Stomach (tissue), 9 donors: ENCODE measurements around the gene CDH2. TPM values are rescaled to one million over a fixed set of nuclear protein-coding genes. Genes with fewer than 3 reads are reported as not detected.

Source experiments
- DNase-seq, 2 donors: peaks; one replicate each; pipeline versions ENCODE4 v3.0.0 to v3.0.0-alpha.2; 2013 to 2019
- H3K27ac ChIP-seq, 5 donors: fragments of 200-600 bp in 4 of 5; sonication (generic) in 4 of 5; one replicate each; pipeline ENCODE4 v1.5.1; 2013 to 2019; ENCODE audit warnings: mild to moderate bottlenecking in 1 of 5, moderate library complexity in 1 of 5
- H3K27me3 ChIP-seq, 3 donors: fragments of 200-600 bp; sonication (generic); one replicate each; pipeline ENCODE4 v1.5.1; 2017 to 2019; ENCODE audit warnings: mixed run types in 1 of 3
- H3K36me3 ChIP-seq, 4 donors: fragments of 200-600 bp; sonication (generic); 1 replicate in 3 of 4; 2 replicates in 1 of 4; pipeline ENCODE4 v1.5.1; 2016 to 2019
- H3K4me1 ChIP-seq, 4 donors: fragments of 200-600 bp; sonication (generic); one replicate each; pipeline ENCODE4 v1.5.1; 2016 to 2019
- H3K4me3 ChIP-seq, 4 donors: fragments of 200-600 bp; sonication (generic) in 3 of 4; one replicate each; pipeline ENCODE4 v1.5.1; 2016 to 2019; ENCODE audit warnings: mild to moderate bottlenecking in 1 of 4
- H3K9me3 ChIP-seq, 4 donors: fragments of 200-600 bp; sonication (generic); one replicate each; pipeline ENCODE4 v1.5.1; 2016 to 2019
- EP300 ChIP-seq: sonication (generic); formaldehyde crosslinking; IDR thresholded peaks from one replicate; pipeline ENCODE4 v1.6.1; 2017; ENCODE audit warnings: antibody characterized with exemption
- POLR2A ChIP-seq, 4 donors: fragments of 450-650 bp; IDR thresholded peaks; one replicate each; pipeline ENCODE4 v1.6.1; 2016; ENCODE audit warnings: antibody characterized with exemption in 4 of 4, control low read depth in 2 of 4, mild to moderate bottlenecking in 1 of 4, moderate library complexity in 1 of 4
- POLR2AphosphoS5 ChIP-seq, 3 donors: sonication (generic); formaldehyde crosslinking; IDR thresholded peaks; one replicate each; pipeline ENCODE4 v1.6.1; 2016; ENCODE audit warnings: antibody characterized with exemption in 3 of 3
- WGBS, 5 donors: extraction: QIAGEN DNeasy Blood & Tissue Kit in 3 of 5; methylation state at CpG; one replicate each; pipeline versions ENCODE4 v1.1.5 to v1.1.7; 2013 to 2018; 5-methylcytosine and 5-hydroxymethylcytosine counted together
- intact Hi-C: fragments of 100-400 bp; cut with DNase I; formaldehyde crosslinking; loops from one replicate; pipeline ENCODE4 v1.15.1; 2023; ENCODE audit warnings: low total_unique reads
- polyA plus RNA-seq, 3 donors: library from polyadenylated mRNA; stranded (reverse); fragments of 200-250 nt; gene quantifications; one replicate each; pipeline ENCODE4 v1.2.3, GENCODE V29; 2013
- total RNA-seq, 5 donors: library from RNA; depleted of rRNA; stranded (reverse); fragments of >200 nt; gene quantifications; one replicate each; pipeline versions ENCODE4 v1.1.0 to v1.2.3, GENCODE V29; 2014 to 2016
- TF ChIP-seq, protein P1 (sequence below), 7 experiments: fragments of 450-650 bp in 4 of 7; fragments of 200-600 bp in 3 of 7; sonication (generic) in 3 of 7; IDR thresholded peaks; one replicate each; pipeline ENCODE4 v1.5.1; 2016 to 2019; ENCODE audit warnings: antibody characterized with exemption in 7 of 7, control low read depth in 2 of 7, mild to moderate bottlenecking in 1 of 7
- donor health status: healthy with polysubstance abuse.
- donor health status: Bipolar disorder and iron deficiency.
- donor health status: healthy.

The CDH2 gene
- total and polyA plus RNA-seq, 8 donors = 0.58 to 21.9 (median 5.7) TPM

- no peak overlapping the region for H3K4me3 ChIP-seq
- WGBS, 5 donors = 83 to 94% (median 91%) methylated on average over 3 of the region's 3 CpGs
- H3K4me1 ChIP-seq = peaks cover 0 to 9% (median 2%) of the 10 kb centered on the region in 4 donors
- intact Hi-C loops = no loop called here
- no peak for TF ChIP-seq POLR2A (IDR thresholded peaks at IDR 0.05)
- TF ChIP-seq, protein P1, sequence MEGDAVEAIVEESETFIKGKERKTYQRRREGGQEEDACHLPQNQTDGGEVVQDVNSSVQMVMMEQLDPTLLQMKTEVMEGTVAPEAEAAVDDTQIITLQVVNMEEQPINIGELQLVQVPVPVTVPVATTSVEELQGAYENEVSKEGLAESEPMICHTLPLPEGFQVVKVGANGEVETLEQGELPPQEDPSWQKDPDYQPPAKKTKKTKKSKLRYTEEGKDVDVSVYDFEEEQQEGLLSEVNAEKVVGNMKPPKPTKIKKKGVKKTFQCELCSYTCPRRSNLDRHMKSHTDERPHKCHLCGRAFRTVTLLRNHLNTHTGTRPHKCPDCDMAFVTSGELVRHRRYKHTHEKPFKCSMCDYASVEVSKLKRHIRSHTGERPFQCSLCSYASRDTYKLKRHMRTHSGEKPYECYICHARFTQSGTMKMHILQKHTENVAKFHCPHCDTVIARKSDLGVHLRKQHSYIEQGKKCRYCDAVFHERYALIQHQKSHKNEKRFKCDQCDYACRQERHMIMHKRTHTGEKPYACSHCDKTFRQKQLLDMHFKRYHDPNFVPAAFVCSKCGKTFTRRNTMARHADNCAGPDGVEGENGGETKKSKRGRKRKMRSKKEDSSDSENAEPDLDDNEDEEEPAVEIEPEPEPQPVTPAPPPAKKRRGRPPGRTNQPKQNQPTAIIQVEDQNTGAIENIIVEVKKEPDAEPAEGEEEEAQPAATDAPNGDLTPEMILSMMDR (IDR thresholded peaks at IDR 0.05) = no peak
- no peak for TF ChIP-seq POLR2AphosphoS5 (IDR thresholded peaks at IDR 0.05)
- TF ChIP-seq EP300 = no peak
- no peak overlapping the region for H3K27ac ChIP-seq
- no peaks in the 10 kb centered on the region for H3K27me3 ChIP-seq
- no peak for DNase-seq
- no peaks in the 10 kb centered on the region for H3K9me3 ChIP-seq
- H3K36me3 ChIP-seq = no peaks in the 10 kb centered on the region
These were observed 48.3 kb downstream of the CDH2 start for GRCh38 chr18:28128659-28128980.

DNA sequence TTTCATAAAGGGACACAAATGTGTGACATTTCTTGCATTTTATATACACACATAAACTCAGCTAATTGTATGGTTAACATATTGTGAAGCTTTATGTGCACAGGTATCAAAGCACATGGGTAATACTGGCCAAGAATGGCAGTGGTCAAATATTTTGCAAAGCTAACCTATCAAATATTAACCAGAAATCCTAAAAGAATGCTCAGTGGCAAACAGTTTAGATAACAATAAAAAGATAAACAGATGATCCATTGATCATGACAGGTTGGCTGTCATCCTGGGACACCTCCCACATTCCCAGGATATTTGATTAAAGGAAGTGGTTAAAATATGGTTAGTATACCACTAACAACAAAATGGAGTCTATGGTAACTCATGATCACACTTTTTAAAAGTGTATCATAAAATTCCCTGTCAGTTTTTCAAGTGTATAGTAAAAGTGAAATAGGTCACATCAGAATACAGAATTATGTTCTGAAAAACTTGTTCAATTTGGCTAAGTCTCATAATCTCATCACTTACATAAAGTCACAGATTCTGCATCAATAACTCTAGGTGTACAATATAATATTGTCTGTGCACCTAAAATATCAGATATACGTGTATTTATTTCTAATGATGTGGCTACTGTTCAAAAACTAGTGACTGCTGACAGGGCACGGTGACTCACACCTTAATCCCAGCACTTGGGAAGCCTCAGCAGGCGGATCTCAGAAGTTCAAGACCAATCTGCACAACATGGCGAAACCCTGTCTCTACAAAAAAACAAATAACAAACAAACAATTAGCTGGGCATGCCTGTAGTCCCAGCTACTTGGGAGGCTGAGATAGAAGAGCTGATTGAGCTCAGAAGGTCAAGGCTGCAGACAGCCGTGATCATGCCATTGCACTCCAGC is 48.9 kb downstream of the CDH2 start:
- TF ChIP-seq POLR2AphosphoS5 (IDR thresholded peaks at IDR 0.05) (no peak), EP300 (no peak), POLR2A (IDR thresholded peaks at IDR 0.05) (no peak)
- TF ChIP-seq, protein P1 (IDR thresholded peaks at IDR 0.05) = no peak
- DNase-seq = no peak
- peaks cover 0 to 9% (median 2%) of the 10 kb centered on the region in 4 donors for H3K4me1 ChIP-seq
- H3K36me3 ChIP-seq = no peaks in the 10 kb centered on the region
- no peaks in the 10 kb centered on the region for H3K27me3 ChIP-seq
- H3K27ac ChIP-seq = no peak overlapping the region
- H3K4me3 ChIP-seq = no peak overlapping the region
- intact Hi-C loops = no loop called here
- H3K9me3 ChIP-seq = no peaks in the 10 kb centered on the region
- WGBS, 5 donors = 71 to 85% (median 74%) methylated on average over 5 of the region's 5 CpGs

DNA sequence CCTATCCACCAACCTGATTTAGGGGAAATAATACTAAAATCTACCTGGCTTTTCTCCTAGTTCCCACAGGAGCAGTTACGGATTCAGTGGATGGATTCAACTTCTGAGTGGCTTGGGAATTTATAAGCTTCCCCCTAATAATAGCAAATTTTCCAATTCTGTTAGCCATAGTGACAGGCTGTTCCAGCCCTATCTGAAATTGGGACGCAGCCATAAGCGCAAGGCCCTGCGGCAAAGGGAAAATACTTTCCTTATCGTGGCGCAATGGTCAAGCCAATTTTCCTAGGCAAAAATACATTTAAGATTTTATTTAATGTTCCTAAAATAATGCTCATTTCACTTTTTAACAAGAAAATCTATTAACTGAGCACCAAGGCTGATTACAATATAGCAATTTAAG is 49.7 kb downstream of the CDH2 start:
- no peak for TF ChIP-seq POLR2A (IDR thresholded peaks at IDR 0.05)
- TF ChIP-seq EP300 = no peak
- TF ChIP-seq, protein P1 (IDR thresholded peaks at IDR 0.05) = no peak
- no peak for TF ChIP-seq POLR2AphosphoS5 (IDR thresholded peaks at IDR 0.05)
- intact Hi-C loops = no loop called here
- Histone ChIP-seq H3K9me3 (no peaks in the 10 kb centered on the region), H3K4me1 (peaks cover 0 to 9% (median 2%) of the 10 kb centered on the region in 4 donors), H3K36me3 (no peaks in the 10 kb centered on the region), H3K27ac (peak overlapping the region in 1 of 5 donors; percentile 35), H3K4me3 (no peak overlapping the region), H3K27me3 (no peaks in the 10 kb centered on the region)
- peak in 1 of 2 donors; percentile 60 for DNase-seq
- 65 to 93% (median 82%) methylated on average over 6 of the region's 6 CpGs for WGBS, 5 donors

DNA sequence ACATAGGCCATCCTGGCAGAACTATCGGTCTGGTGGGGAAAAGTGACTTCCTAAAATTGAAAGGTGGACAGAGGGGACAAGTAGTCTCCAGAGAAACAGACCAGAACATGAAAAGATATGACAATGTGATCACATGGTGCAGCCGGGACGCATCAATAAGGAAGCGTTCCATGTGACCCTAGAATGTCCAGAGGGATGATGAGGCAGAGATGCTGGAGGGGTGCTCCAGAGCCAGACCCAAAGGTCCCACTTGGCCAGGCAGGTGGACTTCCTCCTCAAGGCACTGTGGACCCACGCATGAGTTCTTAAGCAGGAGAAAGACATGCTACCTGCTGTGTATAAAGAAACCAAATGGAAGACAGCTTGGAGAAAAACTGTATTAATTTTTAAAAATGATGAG is 50.2 kb downstream of the CDH2 start:
- TF ChIP-seq, protein P1 (IDR thresholded peaks at IDR 0.05) = no peak
- TF ChIP-seq POLR2A (IDR thresholded peaks at IDR 0.05) (no peak), EP300 (no peak), POLR2AphosphoS5 (IDR thresholded peaks at IDR 0.05) (no peak)
- no peaks in the 10 kb centered on the region for H3K36me3 ChIP-seq
- H3K27me3 ChIP-seq = no peaks in the 10 kb centered on the region
- no peak overlapping the region for H3K4me3 ChIP-seq
- 88 to 96% (median 94%) methylated on average over 5 of the region's 5 CpGs for WGBS, 5 donors
- DNase-seq = no peak
- H3K9me3 ChIP-seq = no peaks in the 10 kb centered on the region
- H3K4me1 ChIP-seq = peaks cover 0 to 9% (median 2%) of the 10 kb centered on the region in 4 donors
- H3K27ac ChIP-seq = peak overlapping the region in 1 of 5 donors; percentile 35
- intact Hi-C loops = no loop called here
